ENCODE results near the gene PRSS22.

DNA sequence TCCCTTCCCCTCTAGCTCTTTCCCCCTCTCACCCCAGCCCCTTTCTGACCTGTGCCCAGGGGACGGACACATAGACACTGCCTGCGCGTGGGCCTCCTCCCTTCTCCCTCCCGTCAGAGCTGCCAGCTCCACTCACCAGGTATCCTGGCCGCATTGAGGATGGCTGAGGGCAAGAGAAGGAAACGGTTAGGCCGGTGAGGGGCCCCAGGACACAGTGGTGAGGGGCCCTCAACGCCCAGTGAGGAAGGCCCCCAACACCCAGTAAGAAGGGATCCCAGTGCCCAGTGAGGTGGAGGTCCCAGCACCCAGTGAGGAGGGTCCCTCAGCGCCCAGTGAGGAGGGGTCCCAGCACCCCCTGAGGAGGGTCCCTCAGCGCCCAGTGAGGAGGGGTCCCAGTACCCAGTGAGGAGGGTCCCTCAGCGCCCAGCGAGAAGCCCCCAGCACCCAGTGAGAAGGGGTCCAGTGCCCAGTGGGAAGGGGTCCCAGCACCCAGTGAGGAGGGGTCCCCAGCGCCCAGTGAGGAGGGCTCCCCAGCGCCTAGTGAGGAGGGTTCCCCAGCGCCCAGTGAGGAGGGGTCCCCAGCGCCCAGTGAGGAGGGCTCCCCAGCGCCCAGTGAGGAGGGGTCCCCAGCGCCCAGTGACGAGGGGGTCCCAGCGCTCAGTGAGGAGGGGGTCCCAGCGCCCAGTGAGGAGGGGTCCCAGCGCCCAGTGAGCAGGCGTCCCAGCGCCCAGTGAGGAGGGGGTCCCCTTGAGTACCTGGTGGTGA, 1.1 kb downstream of the PRSS22 start:
- TF ChIP-seq CTCF (IDR thresholded peaks at IDR 0.05; ENCODE audit: borderline replicate concordance, extremely low read depth, low read length, poor library complexity, severe bottlenecking) (no peak), EZH2 (IDR thresholded peaks at IDR 0.05; ENCODE audit: borderline replicate concordance, low read depth, low read length, severe bottlenecking) (no peak)

All from DND-41 (cell line).